Activated T-helper 2 cell treated with anti-CD3 and anti-CD28 coated beads, Interferon-gamma antibody, Interleukin-2, Interleukin-4, amounts not matched to agents 10 μg/mL and 5 μg/mL and 100 μg/mL, durations not matched to agents 14 hours and 24 hours and 36 hours (primary cell): Measurements from ENCODE around the gene IRF3. TPM values are rescaled to one million over a fixed set of nuclear protein-coding genes. Genes with fewer than 3 reads are reported as not detected.

Experiments used
- DNase-seq: peaks from one replicate; pipeline ENCODE4 v3.0.0; 2021; ENCODE audit warnings: low spot score
- H3K27ac Mint-ChIP-seq: one replicate; pipeline ENCODE4 v1.8.0; 2021; ENCODE audit warnings: mixed read lengths
- H3K27me3 Mint-ChIP-seq: one replicate; pipeline ENCODE4 v1.8.0; 2021; ENCODE audit warnings: low read depth, mixed read lengths
- H3K36me3 Mint-ChIP-seq: one replicate; pipeline ENCODE4 v1.8.0; 2021; ENCODE audit warnings: low read depth, mixed read lengths
- H3K4me1 Mint-ChIP-seq: one replicate; pipeline ENCODE4 v1.8.0; 2021; ENCODE audit warnings: low read depth, mixed read lengths
- H3K4me3 Mint-ChIP-seq: one replicate; pipeline ENCODE4 v1.8.0; 2021; ENCODE audit warnings: low read depth, mild to moderate bottlenecking, moderate library complexity, mixed read lengths
- H3K9me3 Mint-ChIP-seq: one replicate; pipeline ENCODE4 v1.8.0; 2021; ENCODE audit warnings: mixed read lengths
- intact Hi-C: fragments of 100-400 bp; cut with micrococcal nuclease; formaldehyde crosslinking; loops from one replicate; pipeline ENCODE4 v1.15.1; 2023
- total RNA-seq: library from RNA; stranded (reverse); gene quantifications from 2 replicates; pipeline ENCODE4 v1.2.3, GENCODE V29; 2022

Gene IRF3
- total RNA-seq, 1 donor from 2014 or later, result 135 TPM

DNA sequence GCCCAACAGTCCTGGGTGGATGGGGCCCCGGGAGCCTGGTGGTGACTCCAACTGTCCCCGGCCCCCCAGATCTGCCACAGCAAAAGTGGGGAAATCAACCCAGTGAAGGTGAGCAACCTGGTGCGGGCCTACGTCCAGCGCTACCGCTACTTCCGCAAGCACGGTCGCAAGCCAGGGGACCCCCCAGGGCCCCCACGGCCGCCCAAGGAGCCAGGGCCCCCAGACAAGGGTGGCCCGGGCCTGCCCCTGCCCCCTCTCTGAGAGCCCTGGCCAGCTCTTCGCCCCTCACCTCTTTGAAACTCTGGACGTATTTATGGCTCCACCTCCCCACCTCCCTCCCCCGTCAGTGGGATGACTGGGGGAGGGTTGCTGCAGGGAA lies 7.5 kb downstream of the IRF3 start:
- Mint-ChIP-seq H3K27me3 (no peaks in the 10 kb centered on the region), H3K4me3 (no peak overlapping the region), H3K36me3 (peaks cover 65% of the 10 kb centered on the region), H3K4me1 (peaks cover 6% of the 10 kb centered on the region), H3K9me3 (no peaks in the 10 kb centered on the region), H3K27ac (no peak overlapping the region)
- intact Hi-C loops, result no loop called here
- DNase-seq, result no peak

DNA sequence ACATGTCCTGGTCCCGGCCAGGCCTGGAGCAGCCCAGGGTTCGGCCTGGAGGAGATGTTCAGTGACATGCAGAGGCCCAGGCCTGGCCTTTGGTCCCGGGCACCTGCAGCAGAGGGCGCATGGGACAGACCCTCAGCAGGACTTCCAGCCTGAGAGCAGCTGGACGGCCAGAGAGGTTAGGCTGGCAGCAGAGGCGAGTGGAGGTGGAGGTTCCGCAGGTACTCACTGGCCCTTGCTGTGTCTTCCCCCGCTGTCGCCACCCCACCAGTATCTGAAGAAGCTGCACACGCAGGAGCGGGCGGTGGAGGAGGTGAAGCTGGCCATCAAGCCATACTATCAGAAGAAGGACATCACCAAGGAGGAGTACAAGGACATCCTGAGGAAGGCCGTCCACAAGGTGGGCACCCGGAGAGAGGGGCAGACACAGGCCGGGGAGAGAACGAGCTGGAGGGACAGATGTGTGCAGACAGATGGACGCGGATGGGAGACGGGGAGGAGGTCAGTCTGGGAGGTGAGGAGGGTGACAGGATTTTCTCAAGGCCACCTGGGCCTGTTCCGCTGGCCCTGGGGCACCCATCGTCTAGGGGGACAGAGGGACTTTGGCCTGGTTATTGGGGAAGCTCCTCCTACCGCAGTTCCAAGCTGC lies 8.0 kb downstream of the IRF3 start:
- intact Hi-C loops, result no loop called here
- DNase-seq, result no peak
- H3K27me3 Mint-ChIP-seq, result no peaks in the 10 kb centered on the region
- no peak overlapping the region for H3K27ac Mint-ChIP-seq
- H3K4me3 Mint-ChIP-seq, result no peak overlapping the region
- H3K36me3 Mint-ChIP-seq, result peaks cover 63% of the 10 kb centered on the region
- H3K4me1 Mint-ChIP-seq, result peaks cover 1% of the 10 kb centered on the region
- no peaks in the 10 kb centered on the region for H3K9me3 Mint-ChIP-seq

DNA sequence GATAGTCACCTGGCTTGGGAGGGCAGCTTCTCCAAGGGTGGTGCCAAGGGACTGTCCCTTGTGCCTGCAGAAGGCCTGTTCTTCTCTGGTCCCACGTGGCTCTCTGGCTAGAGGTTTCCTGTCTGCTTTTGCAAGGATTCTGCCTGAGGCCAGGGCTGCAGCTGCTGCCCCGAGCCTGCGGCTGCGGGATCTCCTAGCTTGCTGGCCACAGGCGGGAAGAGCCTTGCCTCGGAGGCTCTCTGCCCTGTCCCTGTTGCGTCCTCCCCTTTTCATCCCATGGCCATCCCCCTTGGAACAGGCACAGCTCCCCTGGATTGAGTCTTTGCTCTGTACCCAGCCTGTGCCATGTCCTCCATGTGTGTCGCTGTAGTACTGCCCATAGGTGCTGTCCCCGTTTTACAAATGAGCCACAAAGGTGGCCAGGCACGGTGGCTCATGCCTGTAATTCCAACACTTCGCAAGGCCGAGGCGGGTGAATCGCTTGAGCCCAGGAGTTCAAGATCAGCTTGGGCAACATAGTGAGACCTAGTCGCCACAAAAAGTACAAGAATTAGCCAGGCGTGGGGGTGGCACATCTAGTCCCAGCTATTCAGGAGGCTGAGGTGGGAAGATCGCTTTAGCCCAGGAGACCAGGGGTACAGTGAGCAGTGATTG lies 9.1 kb downstream of the IRF3 start:
- Mint-ChIP-seq H3K27ac (no peak overlapping the region), H3K36me3 (peaks cover 53% of the 10 kb centered on the region), H3K4me1 (no peaks in the 10 kb centered on the region), H3K4me3 (no peak overlapping the region), H3K27me3 (no peaks in the 10 kb centered on the region), H3K9me3 (no peaks in the 10 kb centered on the region)
- DNase-seq, result no peak
- intact Hi-C loops, result no loop called here

DNA sequence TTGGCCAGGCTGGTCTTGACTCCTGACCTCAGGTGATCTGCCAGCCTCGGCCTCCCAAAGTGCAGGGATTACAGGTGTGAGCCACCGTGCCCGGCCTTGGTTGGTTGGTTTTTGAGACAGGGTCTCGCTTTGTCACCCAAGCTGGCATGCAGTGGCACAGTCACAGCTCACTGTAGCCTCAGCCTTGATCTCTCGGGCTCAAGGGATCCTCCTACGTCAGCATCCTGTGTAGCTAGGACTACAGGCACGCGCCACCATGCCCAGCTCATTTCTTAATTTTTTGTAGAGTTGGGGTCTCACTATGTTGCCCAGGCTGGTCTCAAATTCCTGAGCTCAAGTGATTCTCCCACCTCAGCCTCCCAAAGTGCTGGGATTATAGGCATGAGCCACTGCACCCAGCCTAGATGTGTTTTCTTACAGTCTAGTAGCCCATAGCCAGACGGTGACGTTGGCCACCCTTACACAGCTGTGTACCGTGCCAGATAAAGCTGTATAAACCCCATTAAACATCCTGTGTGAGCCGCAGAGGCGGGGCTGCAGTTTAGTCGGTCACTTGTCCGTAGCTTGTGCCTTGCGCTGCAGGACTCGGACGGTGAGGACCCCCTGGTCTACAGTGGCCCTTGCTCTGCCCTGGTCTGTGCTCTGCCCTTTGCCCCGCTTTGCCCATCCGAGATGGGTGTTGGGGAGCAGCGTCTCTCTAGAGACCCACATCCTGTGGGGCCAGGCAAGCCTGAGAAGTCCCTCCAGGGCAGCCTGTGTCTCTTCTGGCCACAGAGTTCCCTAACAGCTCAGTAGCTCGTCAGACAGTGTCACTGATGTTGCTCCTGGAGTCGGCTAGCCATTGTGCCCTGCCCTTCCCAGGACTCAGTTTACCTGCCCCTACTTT lies 9.8 kb downstream of the IRF3 start:
- no peak for DNase-seq
- no peaks in the 10 kb centered on the region for H3K27me3 Mint-ChIP-seq
- no peak overlapping the region for H3K4me3 Mint-ChIP-seq
- no peak overlapping the region for H3K27ac Mint-ChIP-seq
- no peaks in the 10 kb centered on the region for H3K9me3 Mint-ChIP-seq
- intact Hi-C loops, result no loop called here
- H3K4me1 Mint-ChIP-seq, result no peaks in the 10 kb centered on the region
- H3K36me3 Mint-ChIP-seq, result peaks cover 56% of the 10 kb centered on the region

DNA sequence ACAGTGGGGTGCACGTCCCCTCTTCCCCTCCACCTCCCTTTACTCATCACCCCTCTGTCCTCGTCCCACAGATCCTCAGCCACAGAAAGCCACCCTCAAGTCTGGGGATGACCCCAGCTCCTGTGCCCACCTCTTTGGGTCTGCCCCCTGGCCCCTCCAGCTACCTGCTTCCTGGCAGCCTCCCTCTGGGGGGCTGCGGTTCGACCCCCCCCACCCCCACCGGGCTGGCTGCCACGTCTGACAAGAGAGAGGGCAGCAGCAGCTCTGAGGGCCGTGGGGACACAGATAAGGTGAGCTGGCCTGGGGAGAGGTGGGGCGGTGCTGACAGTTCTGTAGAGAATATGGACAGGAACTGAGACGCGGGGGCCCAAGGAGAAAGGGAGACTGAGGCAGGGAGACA lies 11.1 kb downstream of the IRF3 start:
- Mint-ChIP-seq H3K4me3 (no peak overlapping the region), H3K36me3 (peaks cover 51% of the 10 kb centered on the region), H3K27ac (no peak overlapping the region), H3K4me1 (no peaks in the 10 kb centered on the region), H3K9me3 (no peaks in the 10 kb centered on the region), H3K27me3 (no peaks in the 10 kb centered on the region)
- intact Hi-C loops, result no loop called here
- no peak for DNase-seq

DNA sequence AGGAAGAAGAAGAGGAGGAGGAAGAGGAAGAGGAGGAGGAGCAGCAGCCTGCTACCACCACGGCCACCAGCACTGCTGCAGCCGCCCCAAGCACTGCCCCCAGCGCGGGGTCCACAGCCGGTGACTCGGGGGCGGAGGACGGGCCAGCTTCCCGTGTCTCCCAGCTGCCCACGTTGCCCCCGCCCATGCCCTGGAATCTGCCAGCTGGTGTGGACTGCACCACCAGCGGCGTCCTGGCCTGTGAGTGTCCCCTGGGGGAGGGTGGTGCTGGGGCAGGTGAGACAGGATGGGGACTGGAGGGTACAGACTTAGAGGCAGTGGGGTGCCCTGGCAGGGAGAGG lies 12.2 kb downstream of the IRF3 start:
- DNase-seq, result no peak
- H3K27me3 Mint-ChIP-seq, result no peaks in the 10 kb centered on the region
- no peak overlapping the region for H3K4me3 Mint-ChIP-seq
- H3K36me3 Mint-ChIP-seq, result peaks cover 47% of the 10 kb centered on the region
- H3K4me1 Mint-ChIP-seq, result no peaks in the 10 kb centered on the region
- H3K27ac Mint-ChIP-seq, result no peak overlapping the region
- intact Hi-C loops, result no loop called here
- H3K9me3 Mint-ChIP-seq, result no peaks in the 10 kb centered on the region

DNA sequence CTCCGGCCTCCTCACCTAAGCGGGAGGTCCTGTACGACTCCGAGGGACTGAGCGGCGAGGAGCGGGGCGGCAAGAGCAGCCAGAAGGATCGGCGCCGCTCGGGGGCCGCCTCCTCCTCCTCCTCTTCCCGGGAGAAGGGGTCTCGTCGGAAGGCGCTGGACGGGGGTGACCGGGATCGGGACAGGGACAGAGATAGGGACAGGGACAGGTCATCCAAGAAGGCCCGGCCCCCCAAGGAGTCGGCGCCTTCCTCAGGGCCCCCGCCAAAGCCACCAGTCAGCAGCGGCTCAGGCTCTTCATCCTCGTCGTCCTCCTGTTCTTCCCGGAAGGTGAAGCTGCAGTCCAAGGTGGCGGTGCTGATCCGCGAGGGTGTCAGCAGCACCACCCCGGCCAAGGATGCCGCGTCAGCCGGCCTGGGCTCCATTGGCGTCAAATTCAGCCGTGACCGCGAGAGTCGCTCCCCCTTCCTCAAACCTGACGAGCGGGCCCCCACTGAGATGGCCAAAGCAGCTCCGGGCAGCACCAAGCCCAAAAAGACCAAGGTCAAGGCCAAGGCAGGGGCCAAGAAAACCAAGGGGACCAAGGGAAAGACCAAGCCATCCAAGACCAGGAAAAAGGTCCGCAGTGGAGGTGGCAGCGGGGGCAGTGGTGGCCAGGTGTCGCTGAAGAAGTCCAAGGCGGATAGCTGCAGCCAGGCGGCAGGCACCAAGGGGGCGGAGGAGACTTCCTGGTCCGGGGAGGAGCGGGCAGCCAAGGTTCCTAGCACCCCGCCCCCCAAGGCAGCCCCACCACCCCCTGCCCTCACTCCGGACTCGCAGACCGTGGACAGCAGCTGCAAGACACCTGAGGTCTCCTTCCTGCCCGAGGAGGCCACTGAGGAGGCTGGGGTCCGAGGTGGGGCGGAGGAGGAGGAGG lies 12.8 kb downstream of the IRF3 start:
- intact Hi-C loops, result no loop called here
- Mint-ChIP-seq H3K27me3 (no peaks in the 10 kb centered on the region), H3K9me3 (no peaks in the 10 kb centered on the region), H3K4me3 (no peak overlapping the region), H3K36me3 (peaks cover 46% of the 10 kb centered on the region), H3K27ac (no peak overlapping the region), H3K4me1 (no peaks in the 10 kb centered on the region)
- DNase-seq, result no peak

DNA sequence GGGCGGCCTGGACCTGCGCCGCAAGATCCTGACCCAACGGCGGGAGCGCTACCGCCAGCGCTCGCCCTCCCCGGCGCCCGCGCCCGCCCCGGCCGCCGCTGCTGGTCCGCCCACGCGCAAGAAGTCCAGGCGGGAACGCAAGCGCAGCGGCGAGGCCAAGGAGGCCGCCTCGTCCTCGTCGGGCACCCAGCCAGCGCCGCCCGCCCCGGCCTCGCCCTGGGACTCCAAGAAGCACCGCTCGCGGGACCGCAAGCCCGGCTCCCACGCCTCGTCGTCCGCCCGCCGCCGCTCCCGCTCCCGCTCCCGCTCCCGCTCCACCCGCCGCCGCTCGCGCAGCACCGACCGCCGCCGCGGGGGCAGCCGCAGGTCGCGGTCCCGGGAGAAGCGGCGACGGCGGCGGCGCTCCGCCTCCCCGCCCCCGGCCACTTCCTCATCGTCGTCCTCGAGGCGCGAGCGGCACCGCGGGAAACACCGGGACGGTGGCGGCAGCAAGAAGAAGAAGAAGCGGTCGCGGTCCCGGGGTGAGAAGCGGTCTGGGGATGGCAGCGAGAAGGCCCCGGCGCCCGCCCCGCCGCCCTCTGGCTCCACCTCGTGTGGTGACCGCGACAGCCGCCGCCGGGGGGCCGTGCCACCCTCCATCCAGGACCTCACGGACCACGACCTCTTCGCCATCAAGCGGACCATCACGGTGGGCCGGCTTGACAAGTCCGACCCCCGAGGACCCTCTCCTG lies 13.7 kb downstream of the IRF3 start:
- no peaks in the 10 kb centered on the region for H3K9me3 Mint-ChIP-seq
- H3K4me1 Mint-ChIP-seq, result no peaks in the 10 kb centered on the region
- intact Hi-C loops, result no loop called here
- no peak for DNase-seq
- H3K36me3 Mint-ChIP-seq, result peaks cover 47% of the 10 kb centered on the region
- H3K27ac Mint-ChIP-seq, result no peak overlapping the region
- H3K4me3 Mint-ChIP-seq, result no peak overlapping the region
- no peaks in the 10 kb centered on the region for H3K27me3 Mint-ChIP-seq

DNA sequence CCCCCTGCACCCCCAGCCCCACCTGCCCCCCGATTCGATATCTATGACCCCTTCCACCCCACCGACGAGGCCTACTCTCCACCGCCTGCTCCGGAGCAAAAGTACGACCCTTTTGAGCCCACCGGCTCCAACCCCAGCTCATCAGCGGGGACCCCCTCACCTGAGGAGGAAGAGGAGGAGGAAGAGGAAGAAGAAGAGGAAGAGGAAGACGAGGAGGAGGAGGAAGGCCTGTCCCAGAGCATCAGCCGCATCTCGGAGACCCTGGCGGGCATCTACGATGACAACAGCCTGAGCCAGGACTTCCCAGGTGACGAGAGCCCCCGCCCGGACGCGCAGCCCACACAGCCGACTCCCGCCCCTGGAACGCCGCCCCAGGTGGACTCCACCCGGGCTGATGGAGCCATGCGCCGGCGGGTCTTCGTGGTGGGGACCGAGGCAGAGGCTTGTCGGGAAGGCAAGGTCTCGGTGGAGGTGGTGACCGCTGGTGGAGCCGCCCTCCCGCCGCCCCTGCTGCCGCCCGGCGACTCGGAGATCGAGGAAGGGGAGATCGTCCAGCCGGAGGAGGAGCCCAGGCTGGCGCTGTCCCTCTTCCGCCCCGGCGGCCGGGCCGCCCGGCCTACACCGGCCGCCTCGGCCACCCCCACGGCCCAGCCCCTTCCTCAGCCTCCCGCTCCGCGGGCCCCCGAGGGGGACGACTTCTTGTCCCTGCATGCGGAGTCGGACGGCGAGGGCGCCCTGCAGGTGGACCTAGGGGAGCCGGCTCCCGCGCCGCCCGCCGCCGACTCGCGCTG lies 14.4 kb downstream of the IRF3 start:
- no peak for DNase-seq
- Mint-ChIP-seq H3K27ac (no peak overlapping the region), H3K9me3 (no peaks in the 10 kb centered on the region), H3K4me1 (no peaks in the 10 kb centered on the region), H3K36me3 (peaks cover 47% of the 10 kb centered on the region), H3K4me3 (no peak overlapping the region), H3K27me3 (no peaks in the 10 kb centered on the region)
- intact Hi-C loops, result no loop called here

DNA sequence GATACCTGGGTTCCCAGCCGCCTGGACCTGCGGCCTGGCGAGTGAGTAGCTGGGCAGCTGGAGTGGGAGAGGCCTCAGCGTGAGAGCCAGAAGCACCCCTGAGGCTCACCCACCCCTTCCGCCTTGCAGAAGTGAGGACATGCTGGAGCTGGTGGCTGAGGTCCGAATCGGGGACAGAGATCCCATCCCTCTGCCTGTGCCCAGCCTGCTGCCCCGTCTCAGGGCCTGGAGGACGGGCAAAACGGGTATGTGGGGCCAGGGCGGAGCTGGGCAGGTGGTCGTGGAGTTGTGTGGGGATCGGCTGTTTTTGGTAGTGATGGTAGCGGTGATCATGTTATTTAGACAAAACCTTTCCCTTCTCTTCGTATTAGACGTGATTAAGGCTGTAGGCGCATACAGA lies 19.1 kb downstream of the IRF3 start:
- peaks cover 22% of the 10 kb centered on the region for H3K4me1 Mint-ChIP-seq
- peaks cover 47% of the 10 kb centered on the region for H3K36me3 Mint-ChIP-seq
- no peaks in the 10 kb centered on the region for H3K27me3 Mint-ChIP-seq
- intact Hi-C loops, result no loop called here
- no peak for DNase-seq
- H3K9me3 Mint-ChIP-seq, result no peaks in the 10 kb centered on the region
- no peak overlapping the region for H3K4me3 Mint-ChIP-seq
- no peak overlapping the region for H3K27ac Mint-ChIP-seq

DNA sequence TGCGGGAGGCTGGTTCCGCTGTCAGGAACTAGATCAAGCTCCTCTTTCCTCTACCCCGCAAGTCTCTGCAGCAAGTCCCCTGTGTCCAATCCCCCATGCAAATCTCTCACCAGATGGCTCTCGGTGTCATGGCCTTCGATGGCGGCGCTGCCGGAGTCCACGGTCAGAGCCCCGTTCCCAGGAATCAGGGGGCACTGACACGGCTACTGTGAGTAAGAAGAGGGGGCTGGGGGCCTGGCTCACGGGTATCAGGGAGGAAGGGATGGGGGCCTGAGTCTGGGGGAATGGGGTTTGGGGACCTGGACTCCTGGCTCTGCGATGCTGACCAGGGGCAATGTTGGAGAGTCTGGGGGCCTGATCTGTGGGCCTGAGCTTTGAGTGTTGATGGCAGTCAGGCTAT lies 19.7 kb downstream of the IRF3 start:
- Mint-ChIP-seq H3K27ac (no peak overlapping the region), H3K27me3 (no peaks in the 10 kb centered on the region), H3K4me3 (no peak overlapping the region), H3K9me3 (no peaks in the 10 kb centered on the region), H3K36me3 (peaks cover 46% of the 10 kb centered on the region), H3K4me1 (peaks cover 25% of the 10 kb centered on the region)
- DNase-seq, result no peak
- intact Hi-C loops, result no loop called here
